Endothelial cell of umbilical vein (primary cell): ENCODE results near the gene SESTD1. TPM values are rescaled to one million over a fixed set of nuclear protein-coding genes. Genes with fewer than 3 reads are reported as not detected.

Source experiments
- BruUV-seq: library from RNA; stranded (reverse); fragments of 400-500 nt; replicated peaks from 2 replicates; lab custom pipeline; 2021; lab: Mats Ljungman, UMichigan
- CTCF ChIA-PET: fragments of 300-600, 350-600 bp; sonication (Branson Sonifier 250); formaldehyde crosslinking; loops from one replicate; lab custom pipeline; 2021; ENCODE audit warnings: antibody characterized with exemption, inconsistent platforms; lab: Charles Lee
- POLR2A ChIA-PET: fragments of 300-600, 350-600 bp; sonication (Branson Sonifier 250); formaldehyde crosslinking; loops from one replicate; lab custom pipeline; 2021; ENCODE audit warnings: antibody characterized with exemption, inconsistent platforms; lab: Charles Lee
- DNase-seq: peaks from one replicate; pipeline ENCODE4 v3.0.0-alpha.2; 2011; ENCODE audit warnings: low read depth, low spot score
- FAIRE-seq: peaks from 2 replicates; lab custom pipeline; 2011; peaks lifted over from hg19 to GRCh38; lab: Jason Lieb, UNC
- H2AFZ ChIP-seq: 2 replicates; pipeline ENCODE4 v1.6.0; 2012; ENCODE audit warnings: low read depth, low read length, control low read depth, inconsistent platforms
- H3K27ac ChIP-seq: 2 replicates; pipeline ENCODE4 v1.5.1; 2011; ENCODE audit warnings: low read depth, mild to moderate bottlenecking, control low read depth, low read length, moderate library complexity; ENCODE audit not compliant: insufficient read depth
- H3K27me3 ChIP-seq, 2 experiments: 2 replicates each; pipeline versions ENCODE4 v1.6.0 to v1.6.1; 2011; ENCODE audit warnings: low read length in 2 of 2, mixed read lengths in 1 of 2; ENCODE audit not compliant: control insufficient read depth in 2 of 2, insufficient read depth in 2 of 2
- H3K36me3 ChIP-seq, 2 experiments: 2 replicates in 1 of 2; 3 replicates in 1 of 2; pipeline ENCODE4 v1.5.1; 2011; ENCODE audit warnings: low read length in 2 of 2, mild to moderate bottlenecking in 1 of 2, moderate library complexity in 1 of 2; ENCODE audit not compliant: control insufficient read depth in 2 of 2, insufficient read depth in 2 of 2; ENCODE audit errors: extremely low read depth in 1 of 2
- H3K4me1 ChIP-seq: 3 replicates; pipeline ENCODE4 v1.5.1; 2011; ENCODE audit warnings: mild to moderate bottlenecking, low read length; ENCODE audit not compliant: control insufficient read depth, insufficient read depth; ENCODE audit errors: extremely low read depth
- H3K4me2 ChIP-seq: 2 replicates; pipeline ENCODE4 v1.6.1; 2011; ENCODE audit warnings: low read length, control low read depth, mixed read lengths; ENCODE audit not compliant: insufficient read depth
- H3K4me3 ChIP-seq, 3 experiments: fragments of 200-600 bp in 1 of 3; sonication (generic), shearing (Covaris generic) in 1 of 3; replicated peaks in 1 of 3; 2 replicates each; pipeline ENCODE4 v1.5.1; 2011 to 2016; ENCODE audit warnings: control low read depth in 3 of 3, low read length in 3 of 3, mild to moderate bottlenecking in 2 of 3, inconsistent platforms in 1 of 3, low read depth in 1 of 3, moderate library complexity in 1 of 3; ENCODE audit not compliant: insufficient read depth in 1 of 3
- H3K79me2 ChIP-seq: 2 replicates; pipeline ENCODE4 v1.6.0; 2012; ENCODE audit warnings: low read length, inconsistent platforms; ENCODE audit not compliant: control insufficient read depth, insufficient read depth
- H3K9ac ChIP-seq: replicated peaks from 2 replicates; pipeline ENCODE3; 2011; ENCODE audit warnings: low read length, control low read depth; ENCODE audit not compliant: insufficient read depth; ENCODE audit errors: extremely low read depth
- H3K9me1 ChIP-seq: replicated peaks from 3 replicates; pipeline ENCODE4 v1.6.0; 2011; ENCODE audit warnings: mild to moderate bottlenecking, low read length; ENCODE audit not compliant: control insufficient read depth, insufficient read depth; ENCODE audit errors: extremely low read depth
- H3K9me3 ChIP-seq: replicated peaks from 2 replicates; pipeline ENCODE4 v1.5.1; 2012; ENCODE audit warnings: low read length, inconsistent platforms; ENCODE audit not compliant: control insufficient read depth, insufficient read depth
- H4K20me1 ChIP-seq: replicated peaks from 2 replicates; pipeline ENCODE3; 2011; ENCODE audit warnings: mild to moderate bottlenecking, low read length; ENCODE audit not compliant: control insufficient read depth, insufficient read depth; ENCODE audit errors: extremely low read depth
- EZH2 ChIP-seq: IDR thresholded peaks from 2 replicates; pipeline ENCODE4 v1.6.1; 2012; ENCODE audit warnings: borderline replicate concordance, low read depth, mild to moderate bottlenecking, moderate library complexity, low read length, inconsistent platforms; ENCODE audit not compliant: severe bottlenecking
- FOS ChIP-seq: IDR thresholded peaks from 2 replicates; pipeline ENCODE4 v1.6.1; 2011; ENCODE audit warnings: mild to moderate bottlenecking, low read length, moderate library complexity, borderline replicate concordance; ENCODE audit not compliant: insufficient read depth
- GATA2 ChIP-seq: IDR thresholded peaks from 2 replicates; pipeline ENCODE4 v1.7.0; 2011; ENCODE audit warnings: low read depth, mild to moderate bottlenecking, moderate library complexity, mixed read lengths, low read length; ENCODE audit not compliant: insufficient read length, insufficient read depth
- JUN ChIP-seq: IDR thresholded peaks from 2 replicates; pipeline ENCODE4 v1.6.1; 2011; ENCODE audit warnings: borderline replicate concordance, low read depth; ENCODE audit not compliant: insufficient read length, insufficient read depth
- MYC ChIP-seq: IDR thresholded peaks from one replicate; pipeline ENCODE4 v1.6.1; 2011; ENCODE audit warnings: mild to moderate bottlenecking, low read depth, low read length
- POLR2A ChIP-seq: IDR thresholded peaks from 2 replicates; pipeline ENCODE4 v1.6.1; 2012; ENCODE audit warnings: low read depth, mild to moderate bottlenecking, control low read depth, low read length
- POLR2AphosphoS5 ChIP-seq: IDR thresholded peaks from 2 replicates; pipeline ENCODE4 v1.6.1; 2012; ENCODE audit warnings: low read depth, mild to moderate bottlenecking, control low read depth, low read length, moderate library complexity; ENCODE audit not compliant: insufficient read depth
- dilution Hi-C: fragments of 300-500 bp; cut with MboI; formaldehyde crosslinking; loops from one replicate; pipeline ENCODE4 v1.15.0; 2019; ENCODE audit warnings: low sequenced_read_pairs; ENCODE audit not compliant: extremely low pct_ligation_motif_present
- intact Hi-C: fragments of 100-400 bp; cut with micrococcal nuclease; formaldehyde crosslinking; loops from one replicate; pipeline ENCODE4 v1.10.0; 2022
- polyA plus RNA-seq, 4 experiments: library from polyadenylated mRNA; depleted of rRNA in 3 of 4; stranded (reverse) in 3 of 4; unstranded in 1 of 4; fragments of >200 nt; gene quantifications; 2 replicates each; pipeline versions ENCODE4 v1.2.1 to v1.2.3, GENCODE V29; 2011 to 2012; ENCODE audit warnings: missing spikeins in 1 of 4
- total RNA-seq: library from RNA; stranded (reverse); gene quantifications from 2 replicates; pipeline ENCODE4 v1.2.3, GENCODE V29; 2021
- TF ChIP-seq, protein P1 (sequence below), 2 donors: IDR thresholded peaks; 1 replicate in 1 of 2; 2 replicates in 1 of 2; pipeline ENCODE4 v1.5.1; 2011; ENCODE audit warnings: low read length in 2 of 2, mild to moderate bottlenecking in 2 of 2, moderate library complexity in 2 of 2, control low read depth in 1 of 2, inconsistent platforms in 1 of 2, low read depth in 1 of 2; ENCODE audit not compliant: insufficient read depth in 1 of 2; ENCODE audit errors: extremely low read depth in 1 of 2
- TF ChIP-seq, protein P2 (sequence below): IDR thresholded peaks from 2 replicates; pipeline ENCODE4 v1.6.1; 2011; ENCODE audit not compliant: insufficient read depth, insufficient read length

Gene SESTD1
- total and polyA plus RNA-seq, 2 donors (not counting 3 experiments of a cell fraction or from before 2014, with no cell fraction given): 9.8 to 72.4 TPM

DNA sequence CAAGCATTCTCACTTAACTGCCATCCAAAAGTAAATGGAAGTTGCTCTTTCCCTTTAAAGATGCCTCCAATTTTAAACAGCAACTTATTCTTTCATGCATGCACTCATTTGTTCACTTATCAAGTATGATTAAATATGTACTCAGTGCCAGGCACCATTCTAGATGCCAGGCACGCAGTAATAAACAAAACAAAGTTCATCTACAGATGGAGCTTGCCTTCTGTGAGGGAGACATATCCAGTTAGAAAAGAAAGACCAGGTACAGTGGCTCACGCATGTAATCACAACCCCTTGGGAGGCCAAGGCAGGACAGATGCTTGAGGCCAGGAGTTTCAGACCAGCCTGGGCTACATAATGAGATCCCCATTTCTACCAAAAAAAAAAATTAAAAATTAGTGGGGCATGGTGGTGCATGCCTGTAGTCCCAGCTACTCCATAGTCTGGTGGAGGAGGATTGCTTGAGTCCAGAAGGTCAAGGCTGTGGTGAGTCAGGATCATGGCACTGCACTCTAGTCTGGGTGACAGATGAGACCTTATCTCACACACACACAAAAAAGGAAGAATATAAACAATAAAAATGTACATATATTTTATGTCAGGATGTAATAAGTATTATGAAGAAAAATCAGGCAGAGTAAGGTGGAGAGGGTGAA, 195.5 kb downstream of the SESTD1 start:
- dilution Hi-C loops: no loop called here
- intact Hi-C loops: no loop called here
- no peak for FAIRE-seq

DNA sequence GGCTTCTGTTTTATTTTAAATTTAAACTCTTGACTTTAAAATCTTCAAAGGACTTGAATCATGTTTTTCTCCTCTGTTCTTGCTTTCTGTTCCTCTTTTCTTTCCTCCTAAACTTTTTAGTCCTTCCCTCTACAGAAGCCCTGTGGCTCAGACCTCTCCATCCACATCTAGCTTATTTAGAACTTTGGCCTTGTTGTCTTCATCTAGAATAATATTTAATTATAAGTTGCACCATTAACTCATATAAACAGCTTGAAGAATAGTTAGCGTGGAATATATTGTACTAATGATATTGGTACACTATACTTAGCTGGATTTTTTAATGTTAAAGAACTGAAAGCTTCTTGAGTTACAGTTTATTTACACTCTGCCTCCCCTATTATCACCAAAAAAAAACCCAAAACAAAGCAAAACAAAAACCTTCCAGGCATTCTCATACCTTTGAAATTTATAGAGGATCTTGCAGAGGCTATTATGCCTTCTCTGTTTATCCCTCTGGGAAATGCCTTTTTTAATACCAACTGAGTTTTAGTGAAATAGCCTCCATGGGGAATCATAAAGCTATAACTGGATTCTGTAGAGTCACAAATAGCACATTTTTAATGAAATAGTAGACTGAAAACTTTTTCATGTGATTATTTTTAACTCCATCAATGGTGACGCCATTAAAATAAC, 205.5 kb downstream of the SESTD1 start:
- no peak for DNase-seq
- H3K4me3 ChIP-seq: no peak overlapping the region
- H3K9ac ChIP-seq: no peak overlapping the region
- no peaks in the 10 kb centered on the region for H3K9me3 ChIP-seq
- H3K27me3 ChIP-seq: no peaks in the 10 kb centered on the region
- H3K4me1 ChIP-seq: no peaks in the 10 kb centered on the region
- intact Hi-C loops (no loop called here), dilution Hi-C loops (no loop called here)
- no peak overlapping the region for H3K4me2 ChIP-seq
- no peaks in the 10 kb centered on the region for H3K79me2 ChIP-seq
- ChIA-PET POLR2A (no interaction called here), CTCF (interaction anchor here (0.6 kb wide), 1 partner anchor 73 kb away, joined by 3 read pairs; no protein-coding TSS in a partner anchor)
- FAIRE-seq: no peak
- no peak for TF ChIP-seq POLR2AphosphoS5
- TF ChIP-seq GATA2: no peak
- TF ChIP-seq EZH2: no peak
- TF ChIP-seq POLR2A: no peak
- no peak for TF ChIP-seq JUN
- TF ChIP-seq FOS: no peak
- no peak for TF ChIP-seq MYC
- TF ChIP-seq, protein P1, sequence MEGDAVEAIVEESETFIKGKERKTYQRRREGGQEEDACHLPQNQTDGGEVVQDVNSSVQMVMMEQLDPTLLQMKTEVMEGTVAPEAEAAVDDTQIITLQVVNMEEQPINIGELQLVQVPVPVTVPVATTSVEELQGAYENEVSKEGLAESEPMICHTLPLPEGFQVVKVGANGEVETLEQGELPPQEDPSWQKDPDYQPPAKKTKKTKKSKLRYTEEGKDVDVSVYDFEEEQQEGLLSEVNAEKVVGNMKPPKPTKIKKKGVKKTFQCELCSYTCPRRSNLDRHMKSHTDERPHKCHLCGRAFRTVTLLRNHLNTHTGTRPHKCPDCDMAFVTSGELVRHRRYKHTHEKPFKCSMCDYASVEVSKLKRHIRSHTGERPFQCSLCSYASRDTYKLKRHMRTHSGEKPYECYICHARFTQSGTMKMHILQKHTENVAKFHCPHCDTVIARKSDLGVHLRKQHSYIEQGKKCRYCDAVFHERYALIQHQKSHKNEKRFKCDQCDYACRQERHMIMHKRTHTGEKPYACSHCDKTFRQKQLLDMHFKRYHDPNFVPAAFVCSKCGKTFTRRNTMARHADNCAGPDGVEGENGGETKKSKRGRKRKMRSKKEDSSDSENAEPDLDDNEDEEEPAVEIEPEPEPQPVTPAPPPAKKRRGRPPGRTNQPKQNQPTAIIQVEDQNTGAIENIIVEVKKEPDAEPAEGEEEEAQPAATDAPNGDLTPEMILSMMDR (IDR thresholded peaks at IDR 0.05; ENCODE audit: extremely low read depth in 1 of 2, insufficient read depth in 1 of 2, low read depth in 1 of 2, low read length in 2 of 2): no peak
- TF ChIP-seq, protein P2, sequence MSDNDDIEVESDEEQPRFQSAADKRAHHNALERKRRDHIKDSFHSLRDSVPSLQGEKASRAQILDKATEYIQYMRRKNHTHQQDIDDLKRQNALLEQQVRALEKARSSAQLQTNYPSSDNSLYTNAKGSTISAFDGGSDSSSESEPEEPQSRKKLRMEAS: no peak
- H3K36me3 ChIP-seq: no peaks in the 10 kb centered on the region
- no peak overlapping the region for H3K27ac ChIP-seq
- BruUV-seq: no TSS peak
- no peaks in the 10 kb centered on the region for H4K20me1 ChIP-seq
- no peak overlapping the region for H2AFZ ChIP-seq
- no peaks in the 10 kb centered on the region for H3K9me1 ChIP-seq

More for the DNA sequence above, 195.5 kb downstream of the SESTD1 start:
- no peak for DNase-seq
- no peak overlapping the region for H3K9ac ChIP-seq
- H3K79me2 ChIP-seq: no peaks in the 10 kb centered on the region
- H3K27me3 ChIP-seq: no peaks in the 10 kb centered on the region
- no peak overlapping the region for H3K27ac ChIP-seq
- H3K4me1 ChIP-seq: no peaks in the 10 kb centered on the region
- H4K20me1 ChIP-seq: no peaks in the 10 kb centered on the region
- POLR2A ChIA-PET: no interaction called here
- no peak for TF ChIP-seq POLR2AphosphoS5
- TF ChIP-seq, protein P2: no peak
- CTCF ChIA-PET: no interaction called here
- no peaks in the 10 kb centered on the region for H3K36me3 ChIP-seq
- H3K9me3 ChIP-seq: no peaks in the 10 kb centered on the region
- no peak overlapping the region for H2AFZ ChIP-seq
- no peak overlapping the region for H3K4me2 ChIP-seq
- no peaks in the 10 kb centered on the region for H3K9me1 ChIP-seq
- no TSS peak for BruUV-seq
- no peak overlapping the region for H3K4me3 ChIP-seq
